DOHH2 (cell line): ENCODE measurements around the gene ABCB8.

Experiments used
- CTCF ChIP-seq: fragments of 200-600 bp; sonication (generic); IDR thresholded peaks from one replicate; pipeline ENCODE4 v1.5.1; 2014; ENCODE audit warnings: antibody characterized with exemption, mild to moderate bottlenecking, low read depth, low read length; ENCODE audit not compliant: poor library complexity, severe bottlenecking
- EZH2phosphoT487 ChIP-seq: fragments of 200-600 bp; sonication (generic); IDR thresholded peaks from 2 replicates; pipeline ENCODE4 v1.6.1; 2017; ENCODE audit warnings: borderline replicate concordance, mild to moderate bottlenecking, antibody characterized with exemption, low read length, moderate library complexity, mixed read lengths

- no peak for TF ChIP-seq EZH2phosphoT487
- no peak for TF ChIP-seq CTCF
Observed at GRCh38 chr7:151066273-151066974, 38.2 kb downstream of the ABCB8 start.
